ENCODE results near the gene GTF3C4.

GTF3C4 gene

GRCh38 chr9:132679946-132680625 lies 9.8 kb downstream of the GTF3C4 start:
- intact Hi-C loops (cut with DNase I; ENCODE audit: low total_unique reads): loop anchor here (10.0 kb wide), 1 partner anchor 195 kb away; the partner anchor contains the start of genes AK8 and SPACA9
- Histone ChIP-seq H3K27me3 (no peaks in the 10 kb centered on the region), H3K4me1 (peaks cover 0 to 5% (median 1%) of the 10 kb centered on the region in 4 donors), H3K9me3 (no peaks in the 10 kb centered on the region), H3K27ac (no peak overlapping the region), H3K4me3 (no peak overlapping the region), H3K36me3 (peaks cover 43 to 56% (median 44%) of the 10 kb centered on the region in 3 donors)
- no peak for DNase-seq
- no peak for TF ChIP-seq CTCF (IDR thresholded peaks at IDR 0.05)

- intact Hi-C loops (cut with DNase I; ENCODE audit: low total_unique reads): no loop called here
- no peak for DNase-seq
- Histone ChIP-seq H3K27me3 (no peaks in the 10 kb centered on the region), H3K9me3 (no peaks in the 10 kb centered on the region), H3K27ac (no peak overlapping the region), H3K4me3 (no peak overlapping the region), H3K4me1 (no peaks in the 10 kb centered on the region), H3K36me3 (peaks cover 53 to 70% (median 59%) of the 10 kb centered on the region in 3 donors)
- no peak for TF ChIP-seq CTCF (IDR thresholded peaks at IDR 0.05)
These were observed 11.3 kb downstream of the GTF3C4 start for GRCh38 chr9:132681561-132681960.

GRCh38 chr9:132683873-132684272 lies 13.6 kb downstream of the GTF3C4 start:
- Histone ChIP-seq H3K4me3 (no peak overlapping the region), H3K4me1 (no peaks in the 10 kb centered on the region), H3K36me3 (peaks cover 61 to 82% (median 69%) of the 10 kb centered on the region in 3 donors), H3K27ac (no peak overlapping the region), H3K9me3 (no peaks in the 10 kb centered on the region), H3K27me3 (no peaks in the 10 kb centered on the region)
- TF ChIP-seq CTCF (IDR thresholded peaks at IDR 0.05): no peak
- intact Hi-C loops (cut with DNase I; ENCODE audit: low total_unique reads): no loop called here
- DNase-seq: no peak

- Histone ChIP-seq H3K27ac (no peak overlapping the region), H3K4me1 (no peaks in the 10 kb centered on the region), H3K36me3 (peaks cover 36 to 68% (median 54%) of the 10 kb centered on the region in 3 donors), H3K4me3 (no peak overlapping the region), H3K27me3 (no peaks in the 10 kb centered on the region), H3K9me3 (no peaks in the 10 kb centered on the region)
- TF ChIP-seq CTCF (IDR thresholded peaks at IDR 0.05): no peak
- DNase-seq: no peak
- intact Hi-C loops (cut with DNase I; ENCODE audit: low total_unique reads): no loop called here
These were observed 20.4 kb downstream of the GTF3C4 start for GRCh38 chr9:132690696-132691095.

GRCh38 chr9:132694144-132694543 lies 23.9 kb downstream of the GTF3C4 start:
- Histone ChIP-seq H3K27me3 (no peaks in the 10 kb centered on the region), H3K27ac (no peak overlapping the region), H3K4me1 (no peaks in the 10 kb centered on the region), H3K9me3 (peaks cover 3 to 11% (median 9%) of the 10 kb centered on the region in 3 donors), H3K36me3 (peaks cover 9 to 34% (median 21%) of the 10 kb centered on the region in 3 donors), H3K4me3 (no peak overlapping the region)
- DNase-seq: no peak
- intact Hi-C loops (cut with DNase I; ENCODE audit: low total_unique reads): no loop called here
- no peak for TF ChIP-seq CTCF (IDR thresholded peaks at IDR 0.05)
